GM12801 (cell line): ENCODE data around the gene DTL.

ENCODE experiments used
- CTCF ChIP-seq: IDR thresholded peaks from one replicate; pipeline ENCODE4 v1.5.1; 2011; ENCODE audit warnings: control low read depth; ENCODE audit not compliant: insufficient read length; ENCODE audit errors: extremely low read depth

The DTL gene

DNA sequence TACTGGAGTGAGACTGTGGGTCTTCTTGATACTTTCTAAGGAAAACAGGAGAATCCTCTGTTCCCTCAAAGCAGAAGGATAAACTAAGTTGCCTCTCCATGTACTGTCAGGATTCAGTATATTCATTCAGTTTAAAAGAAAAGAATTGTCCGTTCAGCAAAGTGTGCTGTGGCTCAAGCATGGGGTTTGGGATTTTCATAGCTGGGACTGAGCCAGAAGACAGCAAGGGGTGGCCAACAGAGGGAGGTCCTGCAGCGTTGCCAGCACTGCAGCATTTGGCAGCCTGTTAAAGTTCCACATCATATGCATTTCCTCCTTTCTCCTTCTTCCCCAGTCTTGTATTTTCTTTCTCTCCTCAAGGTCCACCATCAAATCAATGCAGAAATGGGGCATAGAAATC is 75.1 kb downstream of the DTL start:
- no peak for TF ChIP-seq CTCF

DNA sequence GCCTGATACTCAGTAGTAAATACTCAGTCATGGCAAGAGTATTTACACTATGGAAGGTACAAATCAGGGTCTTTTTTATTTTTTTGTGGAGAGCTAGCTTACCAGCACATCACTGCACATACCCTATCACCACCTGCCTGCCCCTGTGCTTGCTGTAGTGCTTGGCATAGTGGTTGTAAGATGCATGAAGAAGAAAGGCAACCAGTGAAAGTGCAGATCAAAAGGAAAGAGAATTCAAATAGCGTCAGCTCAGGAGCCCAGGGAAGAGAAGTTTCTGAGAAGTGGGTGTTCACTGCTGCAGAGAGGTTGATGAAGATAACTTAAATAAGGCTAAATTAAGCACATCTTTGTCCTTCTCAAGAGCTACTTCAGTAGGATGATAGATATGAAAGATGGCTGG is 76.0 kb downstream of the DTL start:
- no peak for TF ChIP-seq CTCF

DNA sequence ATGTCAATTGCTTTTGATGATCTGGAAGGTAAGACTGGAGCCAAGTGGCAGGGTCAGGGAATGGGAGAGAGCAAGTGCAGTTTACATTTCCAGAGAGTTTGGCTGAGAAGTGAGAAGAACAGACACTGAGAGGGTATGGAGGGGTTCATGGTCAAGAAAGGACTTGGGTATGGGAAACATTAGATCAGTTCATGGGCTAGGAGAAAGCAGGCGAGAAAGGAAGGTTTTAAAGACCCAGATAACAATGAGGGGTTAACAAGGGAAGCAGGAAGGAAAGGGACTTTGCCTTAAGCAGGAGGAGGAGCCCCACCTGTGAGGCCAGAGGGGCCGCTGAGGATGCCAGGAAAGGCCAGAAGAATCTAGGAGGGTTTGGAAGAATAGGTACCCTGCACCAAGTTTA is 78.2 kb downstream of the DTL start:
- TF ChIP-seq CTCF = no peak

DNA sequence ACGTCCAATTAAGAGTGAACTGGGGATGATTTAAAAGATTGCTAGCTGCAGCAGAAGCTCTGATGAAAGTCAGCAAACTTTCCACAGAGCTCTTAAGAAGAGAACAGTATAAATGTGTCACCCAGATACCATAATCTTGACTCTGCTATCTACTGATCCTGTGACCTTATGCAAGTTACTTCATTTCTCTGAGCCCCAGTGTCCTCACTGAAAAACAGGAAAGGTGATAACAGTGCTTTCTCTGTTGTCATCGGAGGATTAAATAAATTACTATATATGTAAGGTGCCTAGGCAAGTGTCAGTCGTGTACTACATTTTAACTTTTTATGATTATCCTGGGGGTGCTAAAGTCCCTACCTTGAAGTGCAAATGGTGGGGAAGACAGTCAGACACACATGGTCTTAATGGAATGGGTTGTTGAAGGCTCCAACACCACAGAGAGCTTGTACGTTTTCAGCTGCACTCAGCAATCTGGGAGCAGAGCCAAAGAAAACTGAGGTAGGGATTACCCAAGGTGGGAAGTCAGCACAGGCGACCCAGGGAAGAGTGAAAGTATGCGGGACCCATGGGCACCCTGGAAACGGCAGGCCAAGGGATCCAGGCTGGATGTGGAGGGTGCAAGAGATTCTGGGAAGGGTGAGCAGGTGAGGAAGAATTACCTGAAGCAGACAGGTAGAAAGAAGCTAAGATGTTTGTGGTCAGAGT is 82.8 kb downstream of the DTL start:
- TF ChIP-seq CTCF = no peak

GRCh38 chr1:212118872-212119260 is 83.3 kb downstream of the DTL start:
- no peak for TF ChIP-seq CTCF

GRCh38 chr1:212119397-212119837 is 83.9 kb downstream of the DTL start:
- no peak for TF ChIP-seq CTCF

DNA sequence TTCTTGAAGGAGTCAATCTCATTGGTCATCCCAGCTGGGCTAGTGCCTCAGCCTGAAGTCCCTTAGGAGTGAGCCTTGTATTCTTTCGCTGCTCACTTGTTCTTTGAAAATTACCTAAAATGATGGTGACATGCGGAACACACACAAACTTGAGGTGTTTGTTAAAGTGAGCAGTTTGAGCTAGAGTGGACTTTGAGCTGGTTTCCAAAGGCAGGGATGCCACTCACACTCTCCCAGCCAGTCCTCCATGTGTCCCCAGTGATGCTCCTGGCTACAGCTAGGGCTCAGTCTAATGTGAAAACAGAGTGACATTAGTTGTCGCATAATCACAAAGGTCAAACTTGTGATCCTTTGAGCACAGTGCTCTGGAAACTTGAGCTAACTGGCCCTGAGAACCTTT is 84.3 kb downstream of the DTL start:
- no peak for TF ChIP-seq CTCF

DNA sequence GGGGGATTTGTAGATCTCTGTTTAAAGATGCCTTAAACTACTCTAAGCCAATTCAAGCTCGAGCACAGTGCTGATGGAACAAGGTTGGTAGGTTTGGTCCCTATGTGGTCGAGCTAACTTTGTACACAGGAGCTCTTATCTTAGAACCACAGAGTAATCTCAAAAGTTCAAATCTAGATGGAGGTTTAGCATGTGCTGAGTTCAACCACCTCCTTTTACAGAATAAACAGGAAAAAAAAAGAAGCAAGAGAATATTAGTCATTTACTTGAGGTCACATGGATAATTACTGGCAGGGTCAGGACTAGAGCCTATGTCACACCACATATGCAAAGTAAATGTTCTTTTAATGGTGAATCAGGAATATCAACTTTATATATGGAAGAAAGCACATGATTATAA is 86.2 kb downstream of the DTL start:
- no peak for TF ChIP-seq CTCF
